HCEC 1CT (cell line): ENCODE measurements around the gene MRPS9.

Source experiments
- DNase-seq: peaks from one replicate; pipeline ENCODE4 v3.0.0-alpha.2; 2017

MRPS9 gene

GRCh38 chr2:105125920-105126319 lies 88.1 kb downstream of the MRPS9 start:
- no peak for DNase-seq

- no peak for DNase-seq
Measured at GRCh38 chr2:105126336-105126735, 88.5 kb downstream of the MRPS9 start.

- DNase-seq: no peak
Measured at GRCh38 chr2:105127289-105127915, 89.5 kb downstream of the MRPS9 start.

GRCh38 chr2:105129722-105130232 lies 91.9 kb downstream of the MRPS9 start:
- DNase-seq: no peak

GRCh38 chr2:105130546-105130945 lies 92.7 kb downstream of the MRPS9 start:
- no peak for DNase-seq

- DNase-seq: no peak
Measured at GRCh38 chr2:105134081-105134480, 96.2 kb downstream of the MRPS9 start.

GRCh38 chr2:105135436-105135835 lies 97.6 kb downstream of the MRPS9 start:
- DNase-seq: no peak

- DNase-seq: no peak
Measured at GRCh38 chr2:105136394-105136793, 98.5 kb downstream of the MRPS9 start.

GRCh38 chr2:105138643-105139042 lies 100.8 kb downstream of the MRPS9 start:
- DNase-seq: no peak

- no peak for DNase-seq
Measured at GRCh38 chr2:105139556-105140239, 101.8 kb downstream of the MRPS9 start.

GRCh38 chr2:105140240-105140568 lies 102.3 kb downstream of the MRPS9 start:
- no peak for DNase-seq

- no peak for DNase-seq
Measured at GRCh38 chr2:105141099-105141614, 103.3 kb downstream of the MRPS9 start.

- DNase-seq: no peak
Measured at GRCh38 chr2:105142239-105142638, 104.4 kb downstream of the MRPS9 start.

- no peak for DNase-seq
Measured at GRCh38 chr2:105143094-105143466, 105.2 kb downstream of the MRPS9 start.

- no peak for DNase-seq
Measured at GRCh38 chr2:105143467-105144151, 105.7 kb downstream of the MRPS9 start.

GRCh38 chr2:105144152-105144940 lies 106.5 kb downstream of the MRPS9 start:
- no peak for DNase-seq

GRCh38 chr2:105144941-105145300 lies 107.1 kb downstream of the MRPS9 start:
- DNase-seq: no peak

GRCh38 chr2:105149272-105149671 lies 111.4 kb downstream of the MRPS9 start:
- DNase-seq: no peak
